Hepatocyte (in vitro differentiated cells): ENCODE data around the gene WDR88. TPM values are rescaled to one million over a fixed set of nuclear protein-coding genes. Genes with fewer than 3 reads are reported as not detected.

Experiments
- DNase-seq: peaks from one replicate; pipeline ENCODE4 v3.0.0-alpha.2; 2016; ENCODE audit warnings: low spot score
- H2AFZ ChIP-seq: fragments of 200-600 bp; sonication (generic); 2 replicates; pipeline ENCODE4 v1.6.0; 2016; ENCODE audit warnings: antibody characterized with exemption, mild to moderate bottlenecking
- H3K27ac ChIP-seq: fragments of 200-600 bp; sonication (generic); 2 replicates; pipeline ENCODE4 v1.5.1; 2016; ENCODE audit warnings: mild to moderate bottlenecking
- H3K27me3 ChIP-seq: fragments of 200-600 bp; sonication (generic); 2 replicates; pipeline ENCODE4 v1.6.1; 2016
- H3K36me3 ChIP-seq: fragments of 200-600 bp; sonication (generic); replicated peaks from 2 replicates; pipeline ENCODE4 v1.5.1; 2016; ENCODE audit warnings: low read depth; ENCODE audit not compliant: insufficient read depth
- H3K4me1 ChIP-seq: fragments of 200-600 bp; sonication (generic); 2 replicates; pipeline ENCODE4 v1.5.1; 2016; ENCODE audit warnings: mild to moderate bottlenecking, moderate library complexity; ENCODE audit not compliant: insufficient read depth
- H3K4me2 ChIP-seq: fragments of 200-600 bp; sonication (generic); 2 replicates; pipeline ENCODE4 v1.6.0; 2016
- H3K4me3 ChIP-seq: fragments of 200-600 bp; sonication (generic); 2 replicates; pipeline ENCODE4 v1.5.1; 2016; ENCODE audit warnings: mild to moderate bottlenecking
- H3K79me2 ChIP-seq: fragments of 200-600 bp; sonication (generic); 2 replicates; pipeline ENCODE4 v1.6.0; 2017; ENCODE audit warnings: mild to moderate bottlenecking
- H3K9me2 ChIP-seq: fragments of 200-600 bp; sonication (generic); replicated peaks from 2 replicates; pipeline ENCODE4 v1.6.0; 2017; ENCODE audit warnings: mild to moderate bottlenecking; ENCODE audit not compliant: insufficient read depth
- H3K9me3 ChIP-seq: fragments of 200-600 bp; sonication (generic); 2 replicates; pipeline ENCODE4 v1.5.1; 2016; ENCODE audit warnings: low read depth, mild to moderate bottlenecking
- H4K20me1 ChIP-seq: fragments of 200-600 bp; sonication (generic); 2 replicates; pipeline ENCODE4 v1.6.0; 2016; ENCODE audit warnings: mild to moderate bottlenecking; ENCODE audit not compliant: insufficient read depth, poor library complexity, severe bottlenecking
- CTCF ChIP-seq: fragments of 200-600 bp; sonication (generic); IDR thresholded peaks from 2 replicates; pipeline ENCODE4 v1.5.1; 2016; ENCODE audit warnings: antibody characterized with exemption, mild to moderate bottlenecking; ENCODE audit not compliant: poor library complexity
- EZH2 ChIP-seq: fragments of 200-600 bp; sonication (generic); IDR thresholded peaks from 2 replicates; pipeline ENCODE4 v1.6.1; 2016; ENCODE audit warnings: antibody characterized with exemption, mild to moderate bottlenecking, borderline replicate concordance
- EZH2phosphoT487 ChIP-seq: fragments of 200-600 bp; sonication (generic); IDR thresholded peaks from one replicate; pipeline ENCODE4 v1.6.1; 2018; ENCODE audit warnings: antibody characterized with exemption, mild to moderate bottlenecking, low read depth, moderate library complexity; ENCODE audit not compliant: unreplicated experiment, severe bottlenecking
- WGBS: methylation state at CpG from one replicate; pipeline ENCODE4 v1.1.6; 2016; ENCODE audit warnings: low lambda C conversion rate; ENCODE audit errors: missing lambda C conversion rate; 5-methylcytosine and 5-hydroxymethylcytosine counted together
- polyA plus RNA-seq: library from polyadenylated mRNA; unstranded; fragments of >200 nt; fragmentation: Nextera tagmentation; extraction: Ambion mirVana; gene quantifications from 2 replicates; pipeline ENCODE4 v1.2.1, GENCODE V29; 2016
- total RNA-seq: library from RNA; depleted of rRNA; stranded (reverse); fragments of >200 nt; gene quantifications from 2 replicates; pipeline ENCODE4 v1.2.3, GENCODE V29; 2014

The WDR88 gene, protein sequence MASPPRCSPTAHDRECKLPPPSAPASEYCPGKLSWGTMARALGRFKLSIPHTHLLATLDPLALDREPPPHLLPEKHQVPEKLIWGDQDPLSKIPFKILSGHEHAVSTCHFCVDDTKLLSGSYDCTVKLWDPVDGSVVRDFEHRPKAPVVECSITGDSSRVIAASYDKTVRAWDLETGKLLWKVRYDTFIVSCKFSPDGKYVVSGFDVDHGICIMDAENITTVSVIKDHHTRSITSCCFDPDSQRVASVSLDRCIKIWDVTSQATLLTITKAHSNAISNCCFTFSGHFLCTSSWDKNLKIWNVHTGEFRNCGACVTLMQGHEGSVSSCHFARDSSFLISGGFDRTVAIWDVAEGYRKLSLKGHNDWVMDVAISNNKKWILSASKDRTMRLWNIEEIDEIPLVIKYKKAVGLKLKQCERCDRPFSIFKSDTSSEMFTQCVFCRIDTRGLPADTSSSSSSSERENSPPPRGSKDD
- not detected in 2 replicates for total RNA-seq
- polyA plus RNA-seq, result 0.11 and 0.61 TPM in 2 replicates

- Histone ChIP-seq H3K4me3 (no peak within 1 kb of the TSS), H2AFZ (no peak within 1 kb of the TSS), H3K4me1 (no peaks in the 10 kb centered on the region), H3K27me3 (peaks cover 3% of the 10 kb centered on the region), H3K9me2 (no peaks in the 10 kb centered on the region), H3K36me3 (no peaks in the 10 kb centered on the region), H4K20me1 (no peaks in the 10 kb centered on the region), H3K4me2 (no peak within 1 kb of the TSS), H3K27ac (no peak within 1 kb of the TSS), H3K79me2 (no peaks in the 10 kb centered on the region), H3K9me3 (no peaks in the 10 kb centered on the region)
- no peak for DNase-seq
- WGBS, result 98% methylated on average over 43 of the region's 43 CpGs
- no peak for TF ChIP-seq EZH2
- TF ChIP-seq EZH2phosphoT487, result no peak
- no peak for TF ChIP-seq CTCF
Measured at GRCh38 chr19:33132021-33132420, at the start of gene WDR88. WDR88 (plus strand) TSS chr19:33132114; CDS start chr19:33132170, 56 bp downstream.

DNA sequence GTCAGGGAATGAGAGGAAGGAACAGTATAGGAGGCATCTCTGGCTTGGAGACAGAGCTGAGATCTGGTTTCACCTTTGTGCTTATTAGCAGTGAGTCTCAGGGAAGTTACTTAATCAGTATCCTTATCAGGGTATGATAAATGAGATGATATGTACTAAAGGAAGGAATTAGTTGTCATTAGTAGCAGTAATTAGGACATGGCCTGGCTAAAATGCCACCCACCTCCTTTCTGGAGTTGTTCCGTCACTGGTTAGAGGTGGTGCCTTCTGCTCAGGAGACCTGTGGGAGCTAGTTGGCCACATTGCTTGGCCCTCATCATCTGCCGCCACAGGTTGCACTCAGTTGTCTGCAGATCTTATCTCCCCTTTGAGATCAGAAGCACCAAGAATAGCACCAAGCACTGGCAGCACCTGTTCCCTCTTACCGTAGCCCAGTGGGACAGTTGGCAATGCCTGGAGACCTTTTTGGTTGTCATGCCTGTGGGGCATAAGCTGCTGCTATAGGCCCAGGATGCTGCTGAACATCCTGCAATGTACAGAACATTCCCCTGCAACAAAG is 46.3 kb upstream of the WDR88 start:
- H3K27ac ChIP-seq, result peak overlapping the region; percentile 62
- H3K9me2 ChIP-seq, result no peaks in the 10 kb centered on the region
- H3K4me1 ChIP-seq, result peaks cover 10% of the 10 kb centered on the region
- no peaks in the 10 kb centered on the region for H3K27me3 ChIP-seq
- no peak overlapping the region for H3K4me3 ChIP-seq
- no peaks in the 10 kb centered on the region for H3K36me3 ChIP-seq
- no peak overlapping the region for H2AFZ ChIP-seq
- no peaks in the 10 kb centered on the region for H3K9me3 ChIP-seq
- H4K20me1 ChIP-seq, result no peaks in the 10 kb centered on the region
- 81% methylated on average over 3 of the region's 3 CpGs for WGBS
- no peak for DNase-seq
- no peak overlapping the region for H3K4me2 ChIP-seq
- H3K79me2 ChIP-seq, result peaks cover 24% of the 10 kb centered on the region
- no peak for TF ChIP-seq EZH2

DNA sequence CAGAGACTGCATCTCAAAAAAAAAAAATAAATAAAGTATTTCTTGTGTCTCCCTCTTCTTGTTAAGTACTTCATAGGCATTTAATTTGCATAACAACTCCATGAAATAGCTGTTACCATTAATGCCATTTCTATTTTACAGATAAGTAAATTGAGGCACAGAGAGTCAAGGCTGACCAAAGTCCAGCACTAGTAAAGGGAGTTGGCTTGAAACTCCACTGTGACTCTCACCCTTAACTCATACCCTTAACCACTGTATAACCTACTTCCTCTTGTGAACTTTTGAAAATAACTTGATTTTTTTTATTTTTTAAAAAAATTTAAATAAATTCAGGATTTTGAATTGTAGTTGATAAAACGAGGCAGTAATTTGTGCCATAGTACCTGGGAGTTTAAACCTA is 45.0 kb upstream of the WDR88 start:
- Histone ChIP-seq H3K36me3 (no peaks in the 10 kb centered on the region), H3K27ac (no peak overlapping the region), H3K27me3 (no peaks in the 10 kb centered on the region), H3K9me3 (no peaks in the 10 kb centered on the region), H3K79me2 (peaks cover 16% of the 10 kb centered on the region), H3K4me1 (peaks cover 6% of the 10 kb centered on the region), H4K20me1 (no peaks in the 10 kb centered on the region), H3K4me3 (no peak overlapping the region), H2AFZ (no peak overlapping the region), H3K4me2 (no peak overlapping the region), H3K9me2 (no peaks in the 10 kb centered on the region)
- TF ChIP-seq EZH2phosphoT487, result no peak
- TF ChIP-seq CTCF, result no peak
- no peak for TF ChIP-seq EZH2
- DNase-seq, result no peak
- 97% methylated on average over 1 of the region's 1 CpG for WGBS

DNA sequence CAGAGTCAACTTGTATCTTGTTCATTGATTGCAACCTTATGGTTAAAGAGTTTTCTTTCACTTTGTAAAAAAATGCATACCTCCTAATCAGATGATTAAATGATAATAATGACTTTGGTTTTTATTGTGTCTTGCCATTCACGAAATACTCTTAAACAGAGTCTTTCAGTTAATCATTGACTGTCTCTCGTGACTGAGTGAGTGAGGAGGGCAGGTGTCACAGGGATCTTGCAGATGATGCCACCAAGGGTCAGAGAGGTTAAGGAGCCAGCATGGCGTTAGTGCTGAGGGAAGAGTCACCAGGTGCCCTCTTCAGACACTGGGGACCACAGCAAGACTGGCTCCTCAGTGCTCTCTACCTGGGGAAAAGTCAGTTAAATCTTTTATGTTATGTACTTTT is 42.9 kb upstream of the WDR88 start:
- TF ChIP-seq CTCF, result no peak
- no peak for TF ChIP-seq EZH2
- TF ChIP-seq EZH2phosphoT487, result no peak
- Histone ChIP-seq H4K20me1 (no peaks in the 10 kb centered on the region), H2AFZ (no peak overlapping the region), H3K27me3 (no peaks in the 10 kb centered on the region), H3K36me3 (no peaks in the 10 kb centered on the region), H3K27ac (peak overlapping the region; percentile 66), H3K4me2 (no peak overlapping the region), H3K9me3 (no peaks in the 10 kb centered on the region), H3K4me3 (no peak overlapping the region), H3K9me2 (no peaks in the 10 kb centered on the region), H3K4me1 (no peaks in the 10 kb centered on the region), H3K79me2 (no peaks in the 10 kb centered on the region)
- DNase-seq, result no peak
- 58% methylated on average over 3 of the region's 3 CpGs for WGBS
